ENCODE measurements around the gene PCDHB4. TPM values are rescaled to one million over a fixed set of nuclear protein-coding genes. Genes with fewer than 3 reads are reported as not detected.
"Not testable (repeated sequence)": the region's sequence is repeated elsewhere in the genome, so short reads cannot be mapped to it uniquely, and the experiment has no call there.

The PCDHB4 gene
- total and polyA plus RNA-seq, 7 donors: 0.23 to 5.3 (median 3.9) TPM

DNA sequence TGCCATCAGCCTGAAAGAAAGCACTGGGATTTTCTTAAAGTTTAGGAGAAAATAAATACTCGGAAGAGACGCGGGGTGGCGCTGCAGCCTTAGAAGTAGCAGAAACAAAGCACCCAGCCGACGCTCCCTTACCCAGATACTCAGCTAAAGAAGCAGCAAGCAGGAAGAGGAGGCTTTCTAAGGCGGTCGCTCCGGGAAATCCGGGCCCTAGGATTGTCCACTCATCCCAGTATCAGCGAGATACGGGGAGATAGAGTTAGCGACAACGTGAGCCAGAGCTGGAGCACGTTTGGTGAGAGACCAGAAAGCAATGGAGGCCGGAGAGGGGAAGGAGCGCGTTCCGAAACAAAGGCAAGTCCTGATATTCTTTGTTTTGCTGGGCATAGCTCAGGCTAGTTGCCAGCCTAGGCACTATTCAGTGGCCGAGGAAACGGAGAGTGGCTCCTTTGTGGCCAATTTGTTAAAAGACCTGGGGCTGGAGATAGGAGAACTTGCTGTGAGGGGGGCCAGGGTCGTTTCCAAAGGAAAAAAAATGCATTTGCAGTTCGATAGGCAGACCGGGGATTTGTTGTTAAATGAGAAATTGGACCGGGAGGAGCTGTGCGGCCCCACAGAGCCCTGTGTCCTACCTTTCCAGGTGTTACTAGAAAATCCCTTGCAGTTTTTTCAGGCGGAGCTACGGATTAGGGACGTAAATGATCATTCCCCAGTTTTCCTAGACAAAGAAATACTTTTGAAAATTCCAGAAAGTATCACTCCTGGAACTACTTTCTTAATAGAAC is 26.9 kb upstream of the PCDHB4 start, which contains the start of gene PCDHB2:
Gene PCDHB2 (plus strand): TSS at position 135 of the 782 bp plus-strand sequence. CDS start 176 bp downstream, at position 311.
- no peaks in the 10 kb centered on the region for H3K36me3 ChIP-seq
- intact Hi-C loops (cut with DNase I): no loop called here
- WGBS, 2 donors: 22 to 37% methylated on average over 29 of the region's 29 CpGs
- no peaks in the 10 kb centered on the region for H3K4me1 ChIP-seq
- TF ChIP-seq POLR2A (IDR thresholded peaks at IDR 0.05) (no peak), POLR2AphosphoS5 (IDR thresholded peaks at IDR 0.05) (peak in 1 of 4 donors; percentile 26)
- no peak for DNase-seq
- H3K9me3 ChIP-seq: peaks cover 4 to 36% (median 22%) of the 10 kb centered on the region in 4 donors
- H3K27ac ChIP-seq: peak within 1 kb of the TSS in 1 of 4 donors; percentile 23
- peak within 1 kb of the TSS; percentile 9 to 38 (median 30) for H3K4me3 ChIP-seq
- peaks cover 0 to 36% (median 0%) of the 10 kb centered on the region in 3 donors for H3K27me3 ChIP-seq

DNA sequence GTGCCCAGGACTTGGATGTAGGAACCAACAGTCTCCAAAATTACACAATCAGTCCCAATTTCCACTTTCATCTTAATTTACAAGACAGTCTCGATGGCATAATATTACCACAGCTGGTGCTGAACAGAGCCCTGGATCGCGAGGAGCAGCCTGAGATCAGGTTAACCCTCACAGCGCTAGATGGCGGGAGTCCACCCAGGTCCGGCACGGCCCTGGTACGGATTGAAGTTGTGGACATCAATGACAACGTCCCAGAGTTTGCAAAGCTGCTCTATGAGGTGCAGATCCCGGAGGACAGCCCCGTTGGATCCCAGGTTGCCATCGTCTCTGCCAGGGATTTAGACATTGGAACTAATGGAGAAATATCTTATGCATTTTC is 26.4 kb upstream of the PCDHB4 start:
- TF ChIP-seq EP300 (IDR thresholded peaks at IDR 0.05) (no peak), POLR2AphosphoS5 (IDR thresholded peaks at IDR 0.05) (no peak), POLR2A (IDR thresholded peaks at IDR 0.05) (no peak)
- TF ChIP-seq, protein P1, sequence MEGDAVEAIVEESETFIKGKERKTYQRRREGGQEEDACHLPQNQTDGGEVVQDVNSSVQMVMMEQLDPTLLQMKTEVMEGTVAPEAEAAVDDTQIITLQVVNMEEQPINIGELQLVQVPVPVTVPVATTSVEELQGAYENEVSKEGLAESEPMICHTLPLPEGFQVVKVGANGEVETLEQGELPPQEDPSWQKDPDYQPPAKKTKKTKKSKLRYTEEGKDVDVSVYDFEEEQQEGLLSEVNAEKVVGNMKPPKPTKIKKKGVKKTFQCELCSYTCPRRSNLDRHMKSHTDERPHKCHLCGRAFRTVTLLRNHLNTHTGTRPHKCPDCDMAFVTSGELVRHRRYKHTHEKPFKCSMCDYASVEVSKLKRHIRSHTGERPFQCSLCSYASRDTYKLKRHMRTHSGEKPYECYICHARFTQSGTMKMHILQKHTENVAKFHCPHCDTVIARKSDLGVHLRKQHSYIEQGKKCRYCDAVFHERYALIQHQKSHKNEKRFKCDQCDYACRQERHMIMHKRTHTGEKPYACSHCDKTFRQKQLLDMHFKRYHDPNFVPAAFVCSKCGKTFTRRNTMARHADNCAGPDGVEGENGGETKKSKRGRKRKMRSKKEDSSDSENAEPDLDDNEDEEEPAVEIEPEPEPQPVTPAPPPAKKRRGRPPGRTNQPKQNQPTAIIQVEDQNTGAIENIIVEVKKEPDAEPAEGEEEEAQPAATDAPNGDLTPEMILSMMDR (IDR thresholded peaks at IDR 0.05): no peak
- H3K27me3 ChIP-seq: peaks cover 0 to 39% (median 0%) of the 10 kb centered on the region in 3 donors
- 47 to 62% methylated on average over 12 of the region's 12 CpGs for WGBS, 2 donors
- peaks cover 7 to 38% (median 20%) of the 10 kb centered on the region in 4 donors for H3K9me3 ChIP-seq
- H3K4me3 ChIP-seq: peak overlapping the region in 3 of 4 donors; percentile 24 to 38 (median 37)
- no peaks in the 10 kb centered on the region for H3K4me1 ChIP-seq
- H3K36me3 ChIP-seq: no peaks in the 10 kb centered on the region
- H3K27ac ChIP-seq: no peak overlapping the region
- no peak for DNase-seq
- intact Hi-C loops (cut with DNase I): no loop called here

DNA sequence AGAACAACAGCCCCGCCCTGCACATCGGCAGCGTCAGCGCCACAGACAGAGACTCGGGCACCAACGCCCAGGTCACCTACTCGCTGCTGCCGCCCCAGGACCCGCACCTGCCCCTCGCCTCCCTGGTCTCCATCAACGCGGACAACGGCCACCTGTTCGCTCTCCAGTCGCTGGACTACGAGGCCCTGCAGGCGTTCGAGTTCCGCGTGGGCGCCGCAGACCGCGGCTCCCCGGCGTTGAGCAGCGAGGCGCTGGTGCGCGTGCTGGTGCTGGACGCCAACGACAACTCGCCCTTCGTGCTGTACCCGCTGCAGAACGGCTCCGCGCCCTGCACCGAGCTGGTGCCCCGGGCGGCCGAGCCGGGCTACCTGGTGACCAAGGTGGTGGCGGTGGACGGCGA is 25.4 kb upstream of the PCDHB4 start:
- H3K4me3 ChIP-seq; DNase-seq; H3K4me1 ChIP-seq; H3K36me3 ChIP-seq; intact Hi-C loops (cut with DNase I); H3K27ac ChIP-seq: not testable (repeated sequence)
- Histone ChIP-seq H3K9me3 (peaks cover 8 to 44% (median 26%) of the 10 kb centered on the region in 4 donors), H3K27me3 (peaks cover 0 to 48% (median 0%) of the 10 kb centered on the region in 3 donors)
- 48 to 77% methylated on average over 30 to 34 of the region's 46 CpGs for WGBS, 2 donors

DNA sequence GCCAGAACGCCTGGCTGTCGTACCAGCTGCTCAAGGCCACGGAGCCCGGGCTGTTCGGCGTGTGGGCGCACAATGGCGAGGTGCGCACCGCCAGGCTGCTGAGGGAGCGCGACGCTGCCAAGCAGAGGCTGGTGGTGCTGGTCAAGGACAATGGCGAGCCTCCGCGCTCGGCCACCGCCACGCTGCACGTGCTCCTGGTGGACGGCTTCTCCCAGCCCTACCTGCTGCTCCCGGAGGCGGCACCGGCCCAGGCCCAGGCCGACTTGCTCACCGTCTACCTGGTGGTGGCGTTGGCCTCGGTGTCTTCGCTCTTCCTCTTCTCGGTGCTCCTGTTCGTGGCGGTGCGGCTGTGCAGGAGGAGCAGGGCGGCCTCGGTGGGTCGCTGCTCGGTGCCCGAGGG is 25.0 kb upstream of the PCDHB4 start:
- not testable (repeated sequence) for DNase-seq
- H3K9me3 ChIP-seq: peaks cover 8 to 47% (median 27%) of the 10 kb centered on the region in 4 donors

DNA sequence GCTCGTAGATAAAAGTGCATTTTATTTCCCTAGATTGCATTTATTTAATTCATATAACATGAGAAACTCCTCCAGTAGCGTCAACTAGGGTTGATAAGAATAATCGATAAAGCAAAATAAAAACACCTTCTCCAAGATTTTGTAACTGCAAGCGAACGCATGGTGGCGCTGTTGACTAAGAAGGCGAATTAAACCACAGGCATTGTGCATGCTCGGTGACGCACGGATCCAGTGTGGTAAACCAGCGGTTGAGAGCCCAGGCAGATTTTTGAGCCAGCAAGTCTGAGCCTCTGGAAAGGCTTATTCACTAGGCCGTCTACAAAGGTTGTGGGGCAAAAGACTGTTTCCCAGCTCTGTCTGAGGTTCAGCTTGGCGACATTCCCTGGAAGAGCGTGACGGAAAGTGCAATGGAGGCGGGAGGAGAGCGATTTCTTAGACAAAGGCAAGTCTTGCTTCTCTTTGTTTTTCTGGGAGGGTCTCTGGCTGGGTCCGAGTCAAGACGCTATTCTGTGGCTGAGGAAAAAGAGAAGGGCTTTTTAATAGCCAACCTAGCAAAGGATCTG is 21.3 kb upstream of the PCDHB4 start, which contains the start of gene PCDHB3:
Gene PCDHB3 (plus strand): TSS at position 231 of the 563 bp plus-strand sequence. CDS start 177 bp downstream, at position 408.
- intact Hi-C loops (cut with DNase I): no loop called here
- 23 to 48% methylated on average over 19 of the region's 19 CpGs for WGBS, 2 donors
- Histone ChIP-seq H3K4me1 (no peaks in the 10 kb centered on the region), H3K36me3 (no peaks in the 10 kb centered on the region), H3K4me3 (peak within 1 kb of the TSS in 3 of 4 donors; percentile 4 to 34 (median 24)), H3K27ac (peak within 1 kb of the TSS in 2 of 4 donors; percentile 22 to 59), H3K27me3 (peaks cover 0 to 36% (median 0%) of the 10 kb centered on the region in 3 donors), H3K9me3 (peaks cover 6 to 30% (median 20%) of the 10 kb centered on the region in 4 donors)
- TF ChIP-seq POLR2A (IDR thresholded peaks at IDR 0.05) (no peak), EP300 (IDR thresholded peaks at IDR 0.05) (no peak), POLR2AphosphoS5 (IDR thresholded peaks at IDR 0.05) (no peak)
- TF ChIP-seq, protein P1 (IDR thresholded peaks at IDR 0.05): no peak
- no peak for DNase-seq

More for the DNA sequence above, 25.0 kb upstream of the PCDHB4 start:
- 45 to 71% methylated on average over 35 of the region's 38 CpGs for WGBS, 2 donors
- H3K4me3 ChIP-seq; intact Hi-C loops (cut with DNase I); H3K36me3 ChIP-seq; H3K4me1 ChIP-seq; H3K27ac ChIP-seq: not testable (repeated sequence)
- H3K27me3 ChIP-seq: peaks cover 0 to 52% (median 0%) of the 10 kb centered on the region in 3 donors

DNA sequence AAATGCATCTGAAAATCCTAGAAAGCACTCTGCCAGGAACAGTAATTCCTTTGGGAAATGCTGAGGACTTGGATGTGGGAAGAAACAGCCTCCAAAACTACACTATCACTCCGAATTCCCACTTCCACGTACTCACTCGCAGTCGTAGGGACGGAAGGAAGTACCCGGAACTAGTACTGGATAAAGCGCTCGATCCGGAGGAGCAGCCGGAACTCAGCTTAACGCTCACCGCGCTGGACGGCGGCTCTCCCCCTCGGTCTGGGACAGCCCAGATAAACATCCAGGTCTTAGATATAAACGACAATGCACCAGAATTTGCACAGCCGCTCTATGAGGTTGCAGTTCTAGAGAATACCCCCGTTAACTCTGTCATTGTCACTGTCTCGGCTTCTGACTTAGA is 20.6 kb upstream of the PCDHB4 start:
- DNase-seq: no peak
- Histone ChIP-seq H3K36me3 (no peaks in the 10 kb centered on the region), H3K4me1 (no peaks in the 10 kb centered on the region), H3K9me3 (peaks cover 0 to 25% (median 17%) of the 10 kb centered on the region in 4 donors), H3K27ac (no peak overlapping the region), H3K27me3 (peaks cover 0 to 30% (median 0%) of the 10 kb centered on the region in 3 donors), H3K4me3 (peak overlapping the region in 2 of 4 donors; percentile 24 to 34)
- whole genome bisulfite sequencing, 2 donors: 46 to 67% methylated on average over 20 of the region's 20 CpGs
- intact Hi-C loops (cut with DNase I): no loop called here
- TF ChIP-seq POLR2AphosphoS5 (IDR thresholded peaks at IDR 0.05) (no peak), EP300 (IDR thresholded peaks at IDR 0.05) (no peak), POLR2A (IDR thresholded peaks at IDR 0.05) (no peak)
- TF ChIP-seq, protein P1 (IDR thresholded peaks at IDR 0.05): no peak

DNA sequence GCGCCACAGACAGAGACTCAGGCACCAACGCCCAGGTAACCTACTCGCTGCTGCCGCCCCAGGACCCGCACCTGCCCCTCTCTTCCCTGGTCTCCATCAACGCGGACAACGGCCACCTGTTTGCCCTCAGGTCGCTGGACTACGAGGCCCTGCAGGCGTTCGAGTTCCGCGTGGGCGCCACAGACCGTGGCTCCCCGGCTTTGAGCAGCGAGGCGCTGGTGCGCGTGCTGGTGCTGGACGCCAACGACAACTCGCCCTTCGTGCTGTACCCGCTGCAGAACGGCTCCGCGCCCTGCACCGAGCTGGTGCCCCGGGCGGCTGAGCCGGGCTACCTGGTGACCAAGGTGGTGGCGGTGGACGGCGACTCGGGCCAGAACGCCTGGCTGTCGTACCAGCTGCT is 19.5 kb upstream of the PCDHB4 start:
- H3K4me3 ChIP-seq; intact Hi-C loops (cut with DNase I); H3K4me1 ChIP-seq; H3K27ac ChIP-seq; DNase-seq; H3K36me3 ChIP-seq: not testable (repeated sequence)
- 52 to 79% methylated on average over 39 of the region's 39 CpGs for WGBS, 2 donors
- H3K27me3 ChIP-seq: peaks cover 0 to 30% (median 0%) of the 10 kb centered on the region in 3 donors
- peaks cover 0 to 23% (median 16%) of the 10 kb centered on the region in 4 donors for H3K9me3 ChIP-seq

DNA sequence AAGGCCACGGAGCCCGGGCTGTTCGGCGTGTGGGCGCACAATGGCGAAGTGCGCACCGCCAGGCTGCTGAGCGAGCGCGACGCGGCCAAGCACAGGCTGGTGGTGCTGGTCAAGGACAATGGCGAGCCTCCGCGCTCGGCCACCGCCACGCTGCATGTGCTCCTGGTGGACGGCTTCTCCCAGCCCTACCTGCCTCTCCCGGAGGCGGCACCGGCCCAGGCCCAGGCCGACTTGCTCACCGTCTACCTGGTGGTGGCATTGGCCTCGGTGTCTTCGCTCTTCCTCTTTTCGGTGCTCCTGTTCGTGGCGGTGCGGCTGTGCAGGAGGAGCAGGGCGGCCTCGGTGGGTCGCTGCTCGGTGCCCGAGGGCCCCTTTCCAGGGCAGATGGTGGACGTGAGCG is 19.1 kb upstream of the PCDHB4 start:
- H3K27ac ChIP-seq; DNase-seq; H3K36me3 ChIP-seq; H3K4me1 ChIP-seq; H3K4me3 ChIP-seq; intact Hi-C loops (cut with DNase I): not testable (repeated sequence)
- 46 to 79% methylated on average over 33 to 36 of the region's 38 CpGs for WGBS, 2 donors
- Histone ChIP-seq H3K27me3 (peaks cover 0 to 29% (median 0%) of the 10 kb centered on the region in 3 donors), H3K9me3 (peaks cover 0 to 23% (median 16%) of the 10 kb centered on the region in 4 donors)
